Posterior cingulate gyrus (tissue), 11 donors: ENCODE results near the gene OSR1.
"Not testable (repeated sequence)": the region's sequence is repeated elsewhere in the genome, so short reads cannot be mapped to it uniquely, and the experiment has no call there.

Source experiments
- DNase-seq, 10 donors: peaks; one replicate each; pipeline versions ENCODE4 v3.0.0 to v3.0.0-alpha.2; 2020 to 2021; ENCODE audit warnings: mixed read lengths in 3 of 10
- intact Hi-C: fragments of 100-400 bp; cut with DNase I; formaldehyde crosslinking; loops from one replicate; pipeline ENCODE4 v1.15.1; 2023

The OSR1 gene

DNA sequence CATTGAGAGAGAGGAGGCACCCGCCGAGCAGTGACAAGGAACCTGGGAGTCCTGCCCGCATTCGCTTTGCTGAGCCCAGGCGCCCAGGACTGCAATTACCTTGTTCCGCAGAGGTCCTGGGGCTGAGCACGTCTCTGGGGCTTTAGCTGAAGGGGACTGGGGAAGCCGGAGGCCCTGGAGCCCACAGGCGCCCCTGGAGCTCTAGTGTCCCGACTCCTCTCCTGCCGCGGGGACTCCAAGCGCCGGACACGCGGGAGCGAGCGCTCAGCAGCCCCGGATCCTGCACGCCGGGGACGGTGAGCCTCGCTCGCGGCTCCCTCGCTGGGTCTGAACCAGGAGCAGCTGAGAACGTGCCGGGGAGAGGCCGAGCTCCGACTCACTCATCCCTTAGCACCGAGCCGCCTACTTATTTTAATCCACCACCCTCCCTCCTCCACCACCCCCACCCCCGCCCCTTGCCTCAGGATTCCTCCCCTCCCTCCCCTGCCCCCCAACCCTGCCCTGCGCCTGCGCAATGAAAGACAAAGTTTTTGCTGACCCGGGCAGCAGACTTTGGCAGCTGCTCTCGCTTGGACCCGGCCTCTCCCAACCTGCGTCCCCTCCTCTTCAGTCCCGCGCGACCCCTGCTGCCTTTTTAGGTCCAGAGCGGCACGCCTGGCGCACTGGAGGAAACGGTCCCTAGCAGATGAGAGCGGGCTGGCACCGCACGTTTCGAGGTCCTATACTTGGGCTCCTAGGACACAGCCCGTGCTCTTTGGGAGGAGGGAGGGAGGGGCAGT, at the start of gene OSR1:
Gene OSR1, minus strand, starts transcription at position 382 of the 779 bp plus-strand sequence. CDS start 4,818 bp downstream, outside the sequence.
- peak in 2 of 10 donors; percentile 83 for DNase-seq
- intact Hi-C loops: no loop called here

DNA sequence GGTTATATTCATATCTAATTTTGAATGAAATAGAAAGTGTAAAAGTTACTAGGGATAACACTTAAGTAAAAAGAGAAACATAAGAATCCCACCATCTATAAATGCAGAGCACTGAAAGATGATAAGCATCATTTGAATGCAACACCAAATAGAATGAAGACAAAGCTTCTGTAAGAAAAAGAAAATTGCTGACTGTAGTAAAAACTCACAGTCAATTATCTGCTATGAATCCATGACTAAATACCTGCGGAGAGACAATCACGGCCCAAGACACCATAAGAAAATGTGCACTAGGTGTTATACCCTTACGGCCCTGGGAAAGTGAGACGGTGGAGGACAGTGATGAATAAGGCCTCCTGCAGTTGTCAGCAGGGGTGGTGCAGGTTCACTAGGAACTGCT, 45.4 kb upstream of the OSR1 start:
- intact Hi-C loops: no loop called here
- no peak for DNase-seq

DNA sequence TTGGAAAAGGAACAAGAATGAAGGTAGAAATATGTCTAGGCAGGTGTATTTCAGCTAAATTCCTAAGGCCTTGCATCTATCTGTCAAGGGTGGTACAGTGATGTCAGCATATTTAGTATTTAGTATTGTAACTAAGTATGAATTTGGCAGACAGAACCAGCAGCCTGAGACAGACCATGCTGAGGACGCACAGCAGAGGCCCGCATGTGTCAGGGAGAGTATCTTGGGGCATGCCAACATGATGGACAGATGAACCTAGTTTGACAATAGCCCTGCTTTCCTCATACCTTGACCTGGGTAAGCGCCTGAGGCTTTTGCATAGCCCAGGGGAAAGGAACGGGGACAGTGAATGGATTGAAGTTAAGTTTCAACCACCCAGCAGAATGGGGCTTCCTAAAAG, 33.8 kb upstream of the OSR1 start:
- intact Hi-C loops: no loop called here
- DNase-seq: no peak

DNA sequence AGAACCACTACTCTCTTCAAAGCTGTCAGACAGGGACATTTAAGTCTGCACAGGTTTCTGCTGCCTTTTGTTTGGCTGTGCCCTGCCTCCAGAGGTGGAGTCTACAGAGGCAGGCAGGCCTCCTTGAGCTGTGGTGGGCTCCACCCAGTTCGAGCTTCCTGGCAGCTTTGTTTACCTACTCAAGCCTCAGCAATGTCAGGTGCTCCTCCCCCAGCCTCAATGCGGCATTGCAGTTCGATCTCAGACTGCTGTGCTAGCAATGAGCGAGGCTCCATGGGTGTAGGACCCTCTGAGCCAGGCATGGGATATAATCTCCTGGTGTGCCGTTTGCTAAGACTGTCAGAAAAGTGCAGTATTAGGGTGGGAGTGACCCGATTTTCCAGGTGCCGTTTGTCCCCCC, 31.0 kb upstream of the OSR1 start:
- intact Hi-C loops, DNase-seq: not testable (repeated sequence)

DNA sequence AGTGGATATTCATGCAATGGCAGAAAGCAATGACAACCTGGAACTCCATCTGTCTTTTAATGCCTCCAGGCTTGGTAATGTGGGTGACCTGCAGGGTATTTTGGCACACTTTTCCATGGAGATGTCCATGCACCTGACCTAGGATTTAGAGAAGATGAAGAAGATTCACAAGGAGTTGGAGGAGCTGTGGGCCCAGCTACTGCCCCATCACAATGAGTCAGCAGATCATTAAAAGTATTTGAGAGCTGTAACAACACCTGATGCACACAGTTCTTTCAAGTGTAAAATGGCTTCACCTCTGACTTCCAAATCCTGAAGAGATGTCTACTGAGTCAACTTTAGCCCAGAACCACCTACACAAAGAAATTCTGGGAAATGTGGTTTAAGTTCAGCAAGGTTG, 22.1 kb upstream of the OSR1 start:
- intact Hi-C loops: no loop called here
- DNase-seq: no peak

DNA sequence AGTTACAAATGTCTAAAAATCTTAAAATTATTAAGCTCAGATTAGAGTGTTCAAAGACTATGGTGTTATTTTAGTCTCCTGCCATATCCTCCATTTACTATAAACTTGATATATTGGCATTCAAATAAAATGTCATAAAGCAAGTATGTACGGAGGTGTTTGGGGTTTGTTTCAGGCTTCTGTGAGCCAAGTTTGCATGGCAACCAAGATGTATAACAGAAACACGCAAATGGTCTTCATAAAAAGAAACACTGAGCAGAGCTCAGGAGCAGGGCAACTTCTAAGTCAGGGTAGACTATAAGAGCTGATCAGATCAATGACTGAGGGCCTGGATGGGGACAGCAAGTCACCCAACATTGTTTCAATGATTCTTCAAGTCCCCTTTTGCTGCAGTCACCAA, 20.5 kb upstream of the OSR1 start:
- DNase-seq: no peak
- intact Hi-C loops: no loop called here

DNA sequence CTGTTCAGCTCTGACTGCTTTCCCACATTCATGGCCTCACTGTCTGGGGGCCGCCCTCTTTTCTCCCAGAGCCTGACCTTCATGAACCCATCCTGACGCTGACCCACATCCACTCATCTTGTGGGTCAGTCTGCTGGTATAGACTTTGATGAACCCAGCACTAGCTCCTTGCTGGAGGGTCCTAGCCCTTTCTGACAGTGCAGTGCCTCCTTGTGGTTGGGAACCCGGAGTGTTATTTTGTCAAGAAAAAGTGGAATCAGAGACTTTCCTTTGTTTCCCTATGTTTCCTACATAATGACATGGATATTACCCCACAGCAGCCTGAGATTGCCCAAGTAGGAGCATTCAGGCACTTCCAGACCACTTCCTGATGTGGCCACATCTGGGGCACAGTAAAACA, 19.3 kb upstream of the OSR1 start:
- no peak for DNase-seq
- intact Hi-C loops: no loop called here

DNA sequence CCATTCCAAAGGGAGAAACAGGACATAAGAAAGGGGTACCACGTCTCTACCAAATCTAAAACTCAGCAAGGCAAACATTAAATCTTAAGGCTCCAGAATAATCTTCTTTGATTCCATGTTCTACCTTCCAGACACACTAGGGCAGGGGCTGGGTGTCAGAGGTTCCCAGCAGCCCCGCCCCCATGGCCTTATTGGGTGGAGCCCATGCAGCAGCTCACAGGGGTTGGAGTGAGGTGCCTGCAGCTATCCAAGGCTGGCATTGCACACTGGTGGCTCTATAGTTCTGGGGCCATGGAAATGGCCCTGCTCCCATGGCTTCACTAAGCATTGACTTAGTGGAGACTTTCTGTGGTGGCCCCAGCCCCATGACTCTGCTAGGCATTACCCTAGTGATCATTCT, 14.9 kb upstream of the OSR1 start:
- intact Hi-C loops: no loop called here

DNA sequence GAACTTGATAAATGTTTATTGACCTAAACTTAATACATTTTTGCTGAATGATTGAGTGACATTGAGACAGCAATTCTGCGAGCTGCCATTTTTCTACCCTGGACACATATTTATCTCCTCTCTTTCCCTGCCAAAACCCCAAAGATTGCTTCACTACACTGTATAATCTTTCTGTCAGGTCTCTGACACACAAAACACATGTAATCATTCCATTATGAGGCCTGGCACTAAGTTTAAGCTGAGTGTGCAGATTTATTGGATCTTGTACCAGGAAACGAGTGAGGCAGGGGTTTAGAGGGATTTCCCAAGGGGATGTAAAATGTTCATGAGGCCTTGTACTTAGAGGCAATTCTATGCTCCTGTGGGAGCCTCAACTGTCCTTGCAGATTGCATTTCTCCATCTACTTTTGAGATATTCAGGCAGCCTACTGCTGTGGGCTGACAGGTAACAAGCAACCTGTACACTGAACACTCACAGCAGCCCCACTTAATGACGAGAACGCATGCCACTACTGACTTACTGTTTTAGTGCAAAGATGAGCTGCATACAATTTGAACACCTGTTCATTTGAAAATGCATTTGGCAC, 13.7 kb upstream of the OSR1 start:
- DNase-seq: no peak
- intact Hi-C loops: no loop called here

More for the DNA sequence above, 14.9 kb upstream of the OSR1 start:
- no peak for DNase-seq

DNA sequence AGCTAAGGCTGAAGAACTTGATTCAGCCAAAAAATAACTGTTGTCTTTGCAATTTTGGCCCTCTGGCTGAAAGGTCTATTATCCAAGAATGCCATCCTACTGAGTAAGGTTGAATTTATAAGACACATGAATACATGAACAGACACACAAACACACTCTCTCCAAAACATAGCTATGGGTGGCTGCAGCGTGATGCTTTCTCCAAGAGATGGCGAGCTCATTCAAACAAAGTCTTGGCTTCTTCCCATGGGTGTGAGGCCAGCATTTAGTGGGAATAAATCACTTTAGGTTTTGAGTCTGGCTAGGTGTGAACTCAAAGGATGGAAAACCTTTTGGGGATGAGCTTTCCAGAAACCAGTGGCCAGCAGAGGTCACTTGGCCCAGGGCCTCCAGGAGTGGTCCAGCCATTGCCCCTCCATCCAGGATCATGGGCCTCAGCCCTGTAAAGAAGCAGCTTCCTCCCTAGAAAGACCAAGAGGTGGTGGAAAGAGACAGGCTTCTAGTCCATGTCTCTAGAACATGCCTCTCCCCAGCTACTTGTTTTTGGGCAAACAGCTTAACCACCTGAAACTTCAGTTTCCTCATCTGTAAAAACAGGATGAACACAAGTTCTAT, 11.0 kb upstream of the OSR1 start:
- intact Hi-C loops: loop anchor here (5.0 kb wide), 1 partner anchor 847 kb away; no protein-coding TSS in a partner anchor

DNA sequence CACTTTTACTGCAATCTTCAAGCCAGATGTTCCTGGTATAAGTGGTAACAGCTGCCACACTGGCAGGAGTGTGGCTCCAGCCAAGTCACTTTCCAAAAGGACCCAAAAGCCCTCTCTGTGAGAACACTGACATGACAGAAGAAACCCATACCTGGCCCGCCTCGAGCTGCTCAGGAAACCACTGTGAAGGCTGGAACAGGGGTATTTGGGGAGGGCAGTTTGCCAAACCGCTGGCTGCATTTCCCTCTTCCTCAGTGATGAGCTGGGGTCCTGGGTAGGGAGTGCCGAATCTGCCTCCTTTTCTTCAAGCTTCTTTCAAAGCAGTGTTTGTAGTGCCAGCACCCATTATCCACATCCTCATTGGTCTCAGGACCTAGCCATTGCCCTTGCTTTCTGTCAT, 10.3 kb upstream of the OSR1 start:
- intact Hi-C loops: loop anchor here (5.0 kb wide), 1 partner anchor 846 kb away; no protein-coding TSS in a partner anchor
- DNase-seq: no peak

More for the DNA sequence above, 11.0 kb upstream of the OSR1 start:
- no peak for DNase-seq

DNA sequence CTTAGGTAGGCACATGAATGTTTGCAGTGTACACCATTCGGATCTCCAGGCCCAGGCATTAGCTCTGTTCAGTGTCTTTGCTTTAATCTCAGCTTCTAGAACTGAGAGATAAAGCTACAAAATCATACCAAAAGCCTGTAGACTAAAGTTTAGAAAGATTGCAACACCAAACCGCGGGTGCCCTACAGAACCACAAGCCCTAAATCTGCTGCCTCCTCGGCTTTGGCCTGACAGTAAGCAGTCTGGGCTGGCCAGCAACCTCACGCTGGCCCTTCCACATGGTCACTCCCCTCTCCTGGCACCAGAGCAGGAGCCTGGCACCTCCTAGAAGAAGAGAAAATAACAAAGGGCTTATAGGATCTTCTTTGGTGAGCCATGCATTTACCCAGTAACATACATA, 8.9 kb upstream of the OSR1 start:
- intact Hi-C loops: loop anchor here (5.0 kb wide), 1 partner anchor 845 kb away; no protein-coding TSS in a partner anchor
- no peak for DNase-seq

DNA sequence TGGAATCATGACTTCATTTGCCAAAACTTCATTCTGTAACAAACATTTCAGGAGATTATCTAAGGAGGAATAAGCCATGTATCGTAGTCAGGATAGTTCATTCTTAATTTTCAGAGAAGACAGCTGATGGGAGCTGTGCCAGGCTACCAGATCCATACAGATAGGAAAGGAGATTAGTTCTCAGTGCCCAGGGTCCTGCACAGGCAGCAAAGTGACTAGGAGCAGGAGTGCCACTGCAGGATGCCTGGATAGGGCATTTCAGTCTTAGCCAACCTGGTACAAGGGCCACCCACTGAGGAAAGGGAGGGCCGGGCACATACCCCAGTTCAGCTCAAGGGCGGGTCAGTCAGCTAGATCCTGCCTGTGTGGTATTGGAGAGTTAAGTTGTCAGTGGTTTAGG, 6.7 kb upstream of the OSR1 start:
- no peak for DNase-seq
- intact Hi-C loops: loop anchor here (5.0 kb wide), 1 partner anchor 843 kb away; no protein-coding TSS in a partner anchor

DNA sequence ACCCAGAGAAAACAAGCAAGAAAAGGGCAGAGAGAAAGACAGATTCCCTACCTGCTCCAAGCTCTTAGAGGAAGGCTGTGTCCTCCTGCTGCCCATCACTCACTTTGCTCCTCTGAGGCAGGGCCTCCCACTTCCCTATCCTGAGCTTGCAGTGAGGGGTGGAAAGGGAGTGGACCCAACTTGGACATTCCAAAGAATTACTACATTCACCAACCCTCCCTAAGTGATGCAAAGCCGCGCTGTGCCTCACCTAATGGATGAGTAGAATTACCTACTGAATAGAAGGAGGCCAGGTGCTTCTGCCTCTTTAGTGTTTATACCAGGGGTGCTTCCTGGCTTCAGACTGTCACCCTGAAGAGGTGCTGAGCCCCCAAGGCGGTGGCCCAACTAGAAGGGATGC, 5.6 kb upstream of the OSR1 start:
- DNase-seq: no peak

DNA sequence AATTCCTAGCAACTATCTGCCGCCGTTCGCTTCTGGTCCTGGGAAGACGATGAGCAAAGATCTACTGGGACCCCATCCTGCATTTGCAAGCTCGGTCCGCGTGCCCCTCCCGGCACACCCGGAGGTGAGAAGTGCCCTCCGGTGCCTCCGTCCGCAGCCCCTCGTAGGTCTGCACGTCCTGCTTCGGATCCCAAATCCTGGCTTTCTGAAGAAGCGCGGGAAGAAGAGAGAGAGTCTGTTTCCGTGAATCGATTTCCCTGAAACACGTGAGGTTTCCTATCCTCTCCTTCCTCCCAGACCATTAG, 5.0 kb upstream of the OSR1 start:
- intact Hi-C loops: loop anchor here (1.0 to 5.0 kb wide), 3 partner anchors 376 to 976 kb away; no protein-coding TSS in a partner anchor
- DNase-seq: no peak

More for the DNA sequence above, 5.6 kb upstream of the OSR1 start:
- intact Hi-C loops: loop anchor here (5.0 kb wide), 2 partner anchors 377 to 612 kb away; no protein-coding TSS in a partner anchor

DNA sequence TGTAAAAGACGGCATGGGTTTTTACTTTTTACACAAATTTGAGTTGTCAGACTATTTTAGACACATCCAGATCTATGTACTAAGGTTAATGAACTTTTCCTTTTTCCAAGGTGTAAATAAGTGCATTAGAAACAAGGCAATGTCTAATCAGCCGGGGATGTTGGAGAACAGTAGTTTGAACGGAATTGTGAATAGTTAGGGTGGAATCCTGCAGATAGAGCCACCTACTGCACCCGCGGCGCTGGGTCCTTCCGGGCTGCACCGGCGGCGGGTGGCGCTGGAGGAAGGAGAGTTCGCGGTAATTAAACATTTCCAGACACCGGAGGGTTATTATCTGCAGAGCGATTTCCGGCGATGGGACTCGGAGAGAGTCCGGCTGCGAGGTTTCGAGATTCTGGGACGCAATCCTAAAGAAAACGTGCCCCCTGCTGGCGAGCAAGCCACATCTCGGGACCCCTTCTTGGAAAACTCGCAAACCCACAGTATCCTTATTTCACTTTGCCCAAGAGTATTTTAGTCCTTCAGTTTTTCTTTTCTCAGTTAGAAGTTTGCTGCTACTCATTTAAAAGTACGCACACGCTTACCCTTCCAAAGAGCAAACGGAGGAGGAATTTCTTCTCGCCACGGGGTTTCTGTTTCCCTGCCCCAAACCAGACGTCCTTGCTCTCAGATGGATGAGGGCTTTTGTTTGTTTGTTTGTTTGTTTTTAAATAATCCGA, 4.5 kb upstream of the OSR1 start:
- peak in 6 of 10 donors; percentile 40 to 91 (median 76) for DNase-seq
- intact Hi-C loops: loop anchor here (1.0 to 5.0 kb wide), 3 partner anchors 376 to 976 kb away; no protein-coding TSS in a partner anchor

DNA sequence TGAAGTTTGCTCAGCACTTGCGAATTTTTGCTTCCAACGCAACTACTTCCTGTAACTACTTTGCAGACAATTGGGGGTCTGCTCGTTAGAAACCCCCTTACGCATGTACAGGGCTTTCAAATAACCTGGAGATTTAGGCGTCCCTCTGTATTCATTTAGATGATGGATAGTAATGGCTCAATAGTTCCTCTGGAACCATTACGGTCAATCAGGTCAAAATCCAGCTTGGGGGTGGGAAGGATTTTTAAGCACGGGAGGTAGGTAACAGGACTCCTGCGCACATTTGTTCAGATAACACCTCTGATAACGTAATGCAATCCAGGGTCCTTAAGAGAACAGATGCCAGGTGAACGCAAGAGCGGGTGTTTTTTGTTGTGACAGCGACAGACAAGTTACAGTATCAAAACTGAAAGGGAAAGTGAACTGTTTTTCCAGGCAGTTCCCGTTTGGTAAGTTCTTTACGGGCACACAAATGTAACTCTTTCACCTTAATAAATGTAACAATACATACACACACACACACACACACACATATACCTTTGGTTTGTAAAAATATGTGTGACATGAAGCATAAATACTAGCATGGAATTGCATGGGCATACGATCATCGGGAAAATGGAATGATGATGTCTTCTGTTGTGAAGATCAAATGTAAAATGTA, 3.8 kb upstream of the OSR1 start:
- no peak for DNase-seq
- intact Hi-C loops: loop anchor here (5.0 kb wide), 2 partner anchors 375 to 610 kb away; no protein-coding TSS in a partner anchor

DNA sequence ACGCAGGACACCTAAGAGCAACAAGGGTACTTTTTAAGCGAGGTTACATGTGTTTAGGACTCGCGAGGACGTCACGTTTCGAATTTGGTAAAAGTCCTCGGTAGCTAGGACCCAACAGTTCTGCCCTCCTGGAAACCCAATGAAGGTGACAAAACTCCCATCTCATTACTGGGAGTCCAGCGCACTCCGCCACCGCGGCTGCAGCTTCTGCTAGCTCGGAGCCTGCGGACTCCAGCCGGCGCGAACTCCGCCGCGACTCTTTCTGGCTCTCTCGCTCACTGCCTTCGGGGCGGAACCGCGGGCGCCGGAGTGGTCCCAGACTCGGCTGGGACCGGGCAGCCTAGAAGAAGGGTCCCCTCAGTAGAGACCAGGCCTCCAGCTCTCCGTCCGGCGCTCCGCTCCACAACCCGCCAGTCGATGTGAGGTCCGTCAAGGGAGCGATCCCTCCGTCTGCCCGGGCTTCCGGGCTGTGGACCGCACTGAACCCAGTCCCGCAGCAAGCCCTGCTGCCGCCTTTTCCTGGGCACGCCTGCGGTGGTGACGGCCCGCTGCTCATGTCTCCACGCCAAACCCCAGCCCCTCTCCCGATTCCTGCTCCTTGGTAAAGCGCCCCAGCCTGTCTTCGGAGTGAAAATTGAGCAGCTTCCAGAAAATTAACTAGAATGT, 3.0 kb upstream of the OSR1 start:
- intact Hi-C loops: loop anchor here (5.0 kb wide), 2 partner anchors 374 to 609 kb away; no protein-coding TSS in a partner anchor
- no peak for DNase-seq

DNA sequence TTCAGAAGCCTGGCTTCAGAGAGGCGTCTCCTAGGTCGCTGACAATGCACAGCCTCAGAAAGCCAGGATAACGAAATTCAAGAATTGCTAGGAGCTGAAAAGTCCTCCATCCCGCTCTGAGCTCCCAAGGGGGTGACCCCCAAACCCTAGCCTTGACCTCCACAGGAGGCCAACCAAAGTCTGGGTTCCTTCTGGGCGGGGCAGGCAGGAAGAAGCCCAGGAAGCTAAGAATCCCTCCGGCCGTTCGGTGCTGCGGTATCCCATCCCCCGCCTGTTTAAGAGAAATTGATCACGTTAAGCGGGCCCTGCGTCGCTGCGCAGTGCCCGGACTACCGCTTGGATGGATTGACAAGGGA, 2.5 kb upstream of the OSR1 start:
- intact Hi-C loops: loop anchor here (5.0 kb wide), 2 partner anchors 374 to 609 kb away; no protein-coding TSS in a partner anchor
- no peak for DNase-seq
